Astrocyte (in vitro differentiated cells and primary cell): ENCODE data around the gene THTPA.
"Not testable (repeated sequence)": the region's sequence is repeated elsewhere in the genome, so short reads cannot be mapped to it uniquely, and the experiment has no call there.

ENCODE experiments used
- CTCF ChIP-seq: IDR thresholded peaks from 2 replicates; pipeline ENCODE4 v1.5.1; 2011; ENCODE audit warnings: low read depth, mild to moderate bottlenecking, inconsistent platforms, low read length, moderate library complexity; ENCODE audit not compliant: insufficient read depth
- EZH2 ChIP-seq: IDR thresholded peaks from 2 replicates; pipeline ENCODE4 v1.6.1; 2012; ENCODE audit warnings: mild to moderate bottlenecking, low read length, inconsistent platforms; ENCODE audit not compliant: insufficient read depth

GRCh38 chr14:23609411-23610089 lies 53.5 kb downstream of the THTPA start:
- not testable (repeated sequence) for TF ChIP-seq CTCF, EZH2
